PFSK-1 (cell line): ENCODE data around the gene AZI2.

ENCODE experiments used
- FOXP2 ChIP-seq: optimal IDR thresholded peaks from 2 replicates; pipeline ENCODE3; 2011; ENCODE audit warnings: borderline replicate concordance, control low read depth, inconsistent platforms; ENCODE audit not compliant: insufficient read depth; ENCODE audit errors: extremely low read length, extremely low read depth
- POLR2AphosphoS5 ChIP-seq: IDR thresholded peaks from 2 replicates; pipeline ENCODE4 v1.6.1; 2012; ENCODE audit warnings: low read depth, mild to moderate bottlenecking, control low read depth, low read length, moderate library complexity
- SIN3A ChIP-seq: IDR thresholded peaks from 2 replicates; pipeline ENCODE4 v1.6.1; 2012; ENCODE audit warnings: mild to moderate bottlenecking, low read length, moderate library complexity, borderline replicate concordance; ENCODE audit not compliant: insufficient read depth
- TAF1 ChIP-seq: IDR thresholded peaks from 2 replicates; pipeline ENCODE4 v1.6.1; 2012; ENCODE audit warnings: low read length, control low read depth, borderline replicate concordance; ENCODE audit not compliant: insufficient read depth
- TF ChIP-seq, protein P1 (sequence below), 2 experiments: IDR thresholded peaks; 2 replicates each; pipeline versions ENCODE4 v1.6.1 to v1.8.0; 2011 to 2012; ENCODE audit warnings: low read depth in 2 of 2, low read length in 2 of 2, control low read depth in 1 of 2, inconsistent platforms in 1 of 2, mild to moderate bottlenecking in 1 of 2, moderate library complexity in 1 of 2; ENCODE audit not compliant: insufficient read depth in 1 of 2

DNA sequence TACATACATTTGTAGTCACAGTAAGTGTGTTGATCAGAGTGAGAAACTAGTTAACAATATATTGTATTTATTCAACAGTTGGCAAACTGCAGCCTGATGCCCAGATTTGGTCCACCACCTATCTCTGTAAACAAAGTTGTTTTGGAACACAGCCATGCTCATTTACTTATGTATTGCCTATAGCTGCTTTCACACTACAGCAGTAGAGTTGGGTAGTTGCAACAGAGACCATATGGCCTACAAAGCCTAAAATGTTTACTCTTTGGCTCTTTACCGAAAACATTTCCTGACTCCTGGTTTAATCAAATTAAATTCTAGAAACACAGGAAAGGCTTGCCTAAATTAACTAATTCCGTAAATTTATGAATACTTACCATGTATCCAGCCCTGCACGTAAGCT is 67.8 kb downstream of the AZI2 start:
- TF ChIP-seq, protein P1, sequence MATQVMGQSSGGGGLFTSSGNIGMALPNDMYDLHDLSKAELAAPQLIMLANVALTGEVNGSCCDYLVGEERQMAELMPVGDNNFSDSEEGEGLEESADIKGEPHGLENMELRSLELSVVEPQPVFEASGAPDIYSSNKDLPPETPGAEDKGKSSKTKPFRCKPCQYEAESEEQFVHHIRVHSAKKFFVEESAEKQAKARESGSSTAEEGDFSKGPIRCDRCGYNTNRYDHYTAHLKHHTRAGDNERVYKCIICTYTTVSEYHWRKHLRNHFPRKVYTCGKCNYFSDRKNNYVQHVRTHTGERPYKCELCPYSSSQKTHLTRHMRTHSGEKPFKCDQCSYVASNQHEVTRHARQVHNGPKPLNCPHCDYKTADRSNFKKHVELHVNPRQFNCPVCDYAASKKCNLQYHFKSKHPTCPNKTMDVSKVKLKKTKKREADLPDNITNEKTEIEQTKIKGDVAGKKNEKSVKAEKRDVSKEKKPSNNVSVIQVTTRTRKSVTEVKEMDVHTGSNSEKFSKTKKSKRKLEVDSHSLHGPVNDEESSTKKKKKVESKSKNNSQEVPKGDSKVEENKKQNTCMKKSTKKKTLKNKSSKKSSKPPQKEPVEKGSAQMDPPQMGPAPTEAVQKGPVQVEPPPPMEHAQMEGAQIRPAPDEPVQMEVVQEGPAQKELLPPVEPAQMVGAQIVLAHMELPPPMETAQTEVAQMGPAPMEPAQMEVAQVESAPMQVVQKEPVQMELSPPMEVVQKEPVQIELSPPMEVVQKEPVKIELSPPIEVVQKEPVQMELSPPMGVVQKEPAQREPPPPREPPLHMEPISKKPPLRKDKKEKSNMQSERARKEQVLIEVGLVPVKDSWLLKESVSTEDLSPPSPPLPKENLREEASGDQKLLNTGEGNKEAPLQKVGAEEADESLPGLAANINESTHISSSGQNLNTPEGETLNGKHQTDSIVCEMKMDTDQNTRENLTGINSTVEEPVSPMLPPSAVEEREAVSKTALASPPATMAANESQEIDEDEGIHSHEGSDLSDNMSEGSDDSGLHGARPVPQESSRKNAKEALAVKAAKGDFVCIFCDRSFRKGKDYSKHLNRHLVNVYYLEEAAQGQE (IDR thresholded peaks at IDR 0.05; ENCODE audit: insufficient read depth in 1 of 2, low read depth in 2 of 2, low read length in 2 of 2) = no peak
- TF ChIP-seq POLR2AphosphoS5 = no peak
- no peak for TF ChIP-seq SIN3A
- TF ChIP-seq TAF1 = no peak
- TF ChIP-seq FOXP2 = no peak
